ENCODE data around the gene MALRD1. TPM values are rescaled to one million over a fixed set of nuclear protein-coding genes. Genes with fewer than 3 reads are reported as not detected.

Gene MALRD1
- total RNA-seq, 4 donors from 2014 or later: 0.75 to 2.4 (median 0.82) TPM; not detected in 1

GRCh38 chr10:19518109-19518508 lies 469.5 kb downstream of the MALRD1 start:
- TF ChIP-seq POLR2AphosphoS5 (IDR thresholded peaks at IDR 0.05) (no peak), CTCF (IDR thresholded peaks at IDR 0.05) (no peak), EP300 (IDR thresholded peaks at IDR 0.05; ENCODE audit: low read depth) (no peak), POLR2A (IDR thresholded peaks at IDR 0.05) (no peak)
- in situ Hi-C loops (cut with MboI; ENCODE audit: low pct_ligation_motif_present in 1 of 4, low pct_unique_long_range_greater_than_20kb in 1 of 4, low sequenced_read_pairs in 3 of 4) (no loop called here), intact Hi-C loops (cut with DNase I; ENCODE audit: low total_unique reads) (no loop called here)
- Histone ChIP-seq H3K36me3 (no peaks in the 10 kb centered on the region), H3K27me3 (no peaks in the 10 kb centered on the region), H3K4me3 (no peak overlapping the region), H3K4me1 (no peaks in the 10 kb centered on the region), H3K27ac (no peak overlapping the region), H3K9me3 (peaks cover 0 to 6% of the 10 kb centered on the region in 2 donors)
- DNase-seq: no peak

GRCh38 chr10:19518632-19519031 lies 470.0 kb downstream of the MALRD1 start:
- Histone ChIP-seq H3K4me1 (no peaks in the 10 kb centered on the region), H3K27me3 (no peaks in the 10 kb centered on the region), H3K27ac (no peak overlapping the region), H3K36me3 (no peaks in the 10 kb centered on the region), H3K9me3 (peaks cover 0 to 6% of the 10 kb centered on the region in 2 donors), H3K4me3 (no peak overlapping the region)
- WGBS, 2 donors (ENCODE audit: low coverage in 1 of 2): 0 to 71% methylated on average over 1 of the region's 1 CpG
- intact Hi-C loops (cut with DNase I; ENCODE audit: low total_unique reads): no loop called here
- in situ Hi-C loops (cut with MboI; ENCODE audit: low pct_ligation_motif_present in 1 of 4, low pct_unique_long_range_greater_than_20kb in 1 of 4, low sequenced_read_pairs in 3 of 4): no loop called here
- DNase-seq: no peak
- TF ChIP-seq POLR2AphosphoS5 (IDR thresholded peaks at IDR 0.05) (no peak), CTCF (IDR thresholded peaks at IDR 0.05) (no peak), EP300 (IDR thresholded peaks at IDR 0.05; ENCODE audit: low read depth) (no peak), POLR2A (IDR thresholded peaks at IDR 0.05) (no peak)

GRCh38 chr10:19531324-19531723 lies 482.7 kb downstream of the MALRD1 start:
- Histone ChIP-seq H3K9me3 (no peaks in the 10 kb centered on the region), H3K27ac (no peak overlapping the region), H3K4me1 (no peaks in the 10 kb centered on the region), H3K27me3 (no peaks in the 10 kb centered on the region), H3K36me3 (no peaks in the 10 kb centered on the region), H3K4me3 (no peak overlapping the region)
- intact Hi-C loops (cut with DNase I; ENCODE audit: low total_unique reads) (no loop called here), in situ Hi-C loops (cut with MboI; ENCODE audit: low pct_ligation_motif_present in 1 of 4, low pct_unique_long_range_greater_than_20kb in 1 of 4, low sequenced_read_pairs in 3 of 4) (no loop called here)
- TF ChIP-seq EP300 (IDR thresholded peaks at IDR 0.05; ENCODE audit: low read depth) (no peak), POLR2AphosphoS5 (IDR thresholded peaks at IDR 0.05) (no peak), CTCF (IDR thresholded peaks at IDR 0.05) (no peak), POLR2A (IDR thresholded peaks at IDR 0.05) (no peak)
- WGBS, 2 donors (ENCODE audit: low coverage in 1 of 2): 53 to 66% methylated on average over 2 to 3 of the region's 3 CpGs
- no peak for DNase-seq

GRCh38 chr10:19532411-19532810 lies 483.8 kb downstream of the MALRD1 start:
- Histone ChIP-seq H3K27ac (no peak overlapping the region), H3K36me3 (no peaks in the 10 kb centered on the region), H3K4me3 (no peak overlapping the region), H3K9me3 (no peaks in the 10 kb centered on the region), H3K4me1 (no peaks in the 10 kb centered on the region), H3K27me3 (no peaks in the 10 kb centered on the region)
- in situ Hi-C loops (cut with MboI; ENCODE audit: low pct_ligation_motif_present in 1 of 4, low pct_unique_long_range_greater_than_20kb in 1 of 4, low sequenced_read_pairs in 3 of 4) (no loop called here), intact Hi-C loops (cut with DNase I; ENCODE audit: low total_unique reads) (no loop called here)
- no peak for TF ChIP-seq POLR2AphosphoS5 (IDR thresholded peaks at IDR 0.05)
- no peak for TF ChIP-seq POLR2A (IDR thresholded peaks at IDR 0.05)
- TF ChIP-seq EP300 (IDR thresholded peaks at IDR 0.05; ENCODE audit: low read depth): no peak
- no peak for TF ChIP-seq CTCF (IDR thresholded peaks at IDR 0.05)
- DNase-seq: no peak
- WGBS, 2 donors (ENCODE audit: low coverage in 1 of 2): 70 to 86% methylated on average over 3 of the region's 3 CpGs
